GM12872 (cell line): Measurements from ENCODE around the gene EEFSEC.

Source experiments
- CTCF ChIP-seq: IDR thresholded peaks from 3 replicates; pipeline ENCODE4 v1.5.1; 2011; ENCODE audit warnings: low read depth, mild to moderate bottlenecking, low read length, moderate library complexity; ENCODE audit not compliant: insufficient read depth

EEFSEC gene

GRCh38 chr3:128241741-128242140, 88.5 kb downstream of the EEFSEC start:
- TF ChIP-seq CTCF: no peak

- TF ChIP-seq CTCF: no peak
These were observed 89.7 kb downstream of the EEFSEC start for GRCh38 chr3:128242818-128243601.

GRCh38 chr3:128243602-128244504, 90.6 kb downstream of the EEFSEC start:
- TF ChIP-seq CTCF: no peak

- no peak for TF ChIP-seq CTCF
These were observed 92.2 kb downstream of the EEFSEC start for GRCh38 chr3:128245460-128245859.

- TF ChIP-seq CTCF: no peak
These were observed 94.6 kb downstream of the EEFSEC start for GRCh38 chr3:128247666-128248409.

GRCh38 chr3:128252083-128252482, 98.8 kb downstream of the EEFSEC start:
- TF ChIP-seq CTCF: no peak

- no peak for TF ChIP-seq CTCF
These were observed 99.9 kb downstream of the EEFSEC start for GRCh38 chr3:128253150-128253549.
